Activated gamma-delta T cell (primary cell): ENCODE measurements around the gene KCTD13.
"Not testable (repeated sequence)": the region's sequence is repeated elsewhere in the genome, so short reads cannot be mapped to it uniquely, and the experiment has no call there.

Source experiments
- DNase-seq: peaks from one replicate; lab custom pipeline; 2025; lab: John Stamatoyannopoulos, UW

Gene KCTD13

GRCh38 chr16:29906520-29907244 lies 19.3 kb downstream of the KCTD13 start:
- DNase-seq = no peak

- DNase-seq = no peak
Observed at GRCh38 chr16:29905668-29906067, 20.4 kb downstream of the KCTD13 start.

GRCh38 chr16:29904947-29905346 lies 21.1 kb downstream of the KCTD13 start:
- no peak for DNase-seq

GRCh38 chr16:29903590-29903989 lies 22.4 kb downstream of the KCTD13 start:
- no peak for DNase-seq

- DNase-seq = no peak
Observed at GRCh38 chr16:29901607-29901945, 24.4 kb downstream of the KCTD13 start.

- no peak for DNase-seq
Observed at GRCh38 chr16:29900888-29901606, 25.0 kb downstream of the KCTD13 start.

GRCh38 chr16:29900102-29900887 lies 25.7 kb downstream of the KCTD13 start, which contains the start of gene ASPHD1:
TSS of gene ASPHD1 (plus strand) at chr16:29900488. CDS start at chr16:29900972, 484 bp downstream.
- DNase-seq = peak; percentile 51

GRCh38 chr16:29899516-29900101 lies 26.4 kb downstream of the KCTD13 start, which contains the start of gene SEZ6L2:
TSS of gene SEZ6L2 (minus strand) at chr16:29899550. CDS start at chr16:29899019, 531 bp downstream.
- no peak for DNase-seq

GRCh38 chr16:29898804-29899515 lies 27.1 kb downstream of the KCTD13 start:
- DNase-seq = no peak

GRCh38 chr16:29898135-29898803 lies 27.8 kb downstream of the KCTD13 start:
- no peak for DNase-seq

- DNase-seq = no peak
Observed at GRCh38 chr16:29897333-29897732, 28.7 kb downstream of the KCTD13 start.

GRCh38 chr16:29896841-29897240 lies 29.2 kb downstream of the KCTD13 start:
- no peak for DNase-seq

GRCh38 chr16:29894352-29894751 lies 31.7 kb downstream of the KCTD13 start:
- DNase-seq = no peak

- DNase-seq = no peak
Observed at GRCh38 chr16:29893553-29893952, 32.5 kb downstream of the KCTD13 start.

GRCh38 chr16:29892458-29892813 lies 33.6 kb downstream of the KCTD13 start:
- DNase-seq = no peak

- DNase-seq = no peak
Observed at GRCh38 chr16:29891525-29892457, 34.2 kb downstream of the KCTD13 start.

GRCh38 chr16:29889372-29889771 lies 36.7 kb downstream of the KCTD13 start:
- DNase-seq = not testable (repeated sequence)

GRCh38 chr16:29883987-29884386 lies 42.0 kb downstream of the KCTD13 start:
- no peak for DNase-seq

GRCh38 chr16:29881050-29881449 lies 45.0 kb downstream of the KCTD13 start:
- DNase-seq = no peak

- no peak for DNase-seq
Observed at GRCh38 chr16:29878172-29878571, 47.9 kb downstream of the KCTD13 start.
